Measurements from ENCODE around the gene CYFIP1.

Gene CYFIP1

DNA sequence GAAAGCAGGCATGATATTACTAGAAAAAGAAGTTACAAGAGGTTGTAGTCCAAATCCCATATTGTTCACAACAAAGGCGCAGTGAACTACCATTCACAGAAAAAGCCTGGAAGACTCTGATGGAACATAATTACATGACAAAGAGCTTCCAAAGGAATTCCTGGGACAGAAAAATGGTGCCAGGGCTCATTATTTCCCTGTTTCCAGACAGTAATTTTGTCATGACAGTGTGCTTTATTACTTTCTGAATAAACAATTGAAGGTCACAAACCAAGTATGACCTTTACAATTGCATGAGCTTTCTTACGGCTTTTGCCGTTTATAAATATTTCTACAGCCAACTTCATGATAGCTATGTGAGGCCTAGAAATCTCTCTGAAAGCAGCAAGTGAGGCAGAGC, 61.0 kb downstream of the CYFIP1 start:
- DNase-seq: no peak
- H3K4me1 ChIP-seq: no peaks in the 10 kb centered on the region
- H3K9me3 ChIP-seq: no peaks in the 10 kb centered on the region
- TF ChIP-seq, protein P1, sequence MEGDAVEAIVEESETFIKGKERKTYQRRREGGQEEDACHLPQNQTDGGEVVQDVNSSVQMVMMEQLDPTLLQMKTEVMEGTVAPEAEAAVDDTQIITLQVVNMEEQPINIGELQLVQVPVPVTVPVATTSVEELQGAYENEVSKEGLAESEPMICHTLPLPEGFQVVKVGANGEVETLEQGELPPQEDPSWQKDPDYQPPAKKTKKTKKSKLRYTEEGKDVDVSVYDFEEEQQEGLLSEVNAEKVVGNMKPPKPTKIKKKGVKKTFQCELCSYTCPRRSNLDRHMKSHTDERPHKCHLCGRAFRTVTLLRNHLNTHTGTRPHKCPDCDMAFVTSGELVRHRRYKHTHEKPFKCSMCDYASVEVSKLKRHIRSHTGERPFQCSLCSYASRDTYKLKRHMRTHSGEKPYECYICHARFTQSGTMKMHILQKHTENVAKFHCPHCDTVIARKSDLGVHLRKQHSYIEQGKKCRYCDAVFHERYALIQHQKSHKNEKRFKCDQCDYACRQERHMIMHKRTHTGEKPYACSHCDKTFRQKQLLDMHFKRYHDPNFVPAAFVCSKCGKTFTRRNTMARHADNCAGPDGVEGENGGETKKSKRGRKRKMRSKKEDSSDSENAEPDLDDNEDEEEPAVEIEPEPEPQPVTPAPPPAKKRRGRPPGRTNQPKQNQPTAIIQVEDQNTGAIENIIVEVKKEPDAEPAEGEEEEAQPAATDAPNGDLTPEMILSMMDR (IDR thresholded peaks at IDR 0.05): no peak
- intact Hi-C loops (cut with DNase I; ENCODE audit: low total_unique reads): no loop called here
- no peak overlapping the region for H3K27ac ChIP-seq
- H3K27me3 ChIP-seq: no peaks in the 10 kb centered on the region
- peaks cover 43 to 82% (median 65%) of the 10 kb centered on the region in 3 donors for H3K36me3 ChIP-seq
- H3K4me3 ChIP-seq: no peak overlapping the region

DNA sequence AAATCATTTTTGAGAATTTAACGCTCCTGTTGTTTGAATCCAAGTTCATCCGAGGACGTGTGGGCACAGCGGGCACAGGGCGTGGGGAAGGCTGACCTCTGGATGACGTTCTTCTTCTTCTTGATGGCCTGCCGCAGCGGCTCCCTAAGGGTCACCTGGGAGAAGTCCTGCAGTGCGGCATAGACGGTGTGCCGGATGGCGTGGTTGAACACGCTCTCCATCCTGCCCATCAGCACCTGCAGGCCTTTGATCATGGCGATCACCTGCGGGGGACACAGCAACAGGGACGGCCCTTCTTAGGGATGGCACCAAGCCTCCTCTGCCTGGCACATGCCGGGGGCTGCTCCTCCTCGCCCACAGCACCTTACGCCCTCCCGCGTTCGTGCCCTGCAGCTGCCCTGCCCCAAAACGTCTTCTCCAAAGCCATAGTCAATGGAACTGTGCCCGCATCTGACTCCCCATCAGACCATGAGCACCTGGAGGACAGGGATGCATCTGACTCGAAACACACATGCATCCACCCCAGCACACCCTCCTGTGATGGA, 61.5 kb downstream of the CYFIP1 start:
- Histone ChIP-seq H3K9me3 (no peaks in the 10 kb centered on the region), H3K4me1 (no peaks in the 10 kb centered on the region), H3K4me3 (no peak overlapping the region), H3K36me3 (peaks cover 46 to 82% (median 70%) of the 10 kb centered on the region in 3 donors), H3K27ac (no peak overlapping the region), H3K27me3 (no peaks in the 10 kb centered on the region)
- intact Hi-C loops (cut with DNase I; ENCODE audit: low total_unique reads): no loop called here
- no peak for DNase-seq
- TF ChIP-seq, protein P1 (IDR thresholded peaks at IDR 0.05): no peak

DNA sequence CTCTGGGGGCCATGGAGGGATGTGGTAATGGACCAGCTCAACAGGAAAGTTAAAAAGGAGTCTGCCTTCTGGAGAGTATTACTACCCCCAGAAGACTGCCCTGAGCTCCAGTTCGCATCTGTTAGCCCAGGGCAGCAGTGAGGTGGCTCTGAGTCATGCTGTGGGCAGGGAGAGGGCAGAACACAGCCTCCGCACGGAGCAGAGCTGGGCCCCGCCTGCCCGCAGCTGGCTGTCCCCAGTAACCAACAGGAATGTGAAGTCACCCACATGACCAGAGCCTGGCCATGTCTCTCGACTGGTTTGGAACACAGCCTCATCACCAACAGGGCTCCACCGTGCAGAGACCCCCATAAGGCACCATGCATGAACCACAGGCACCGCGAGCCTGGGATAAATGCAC, 62.1 kb downstream of the CYFIP1 start:
- Histone ChIP-seq H3K4me3 (no peak overlapping the region), H3K36me3 (peaks cover 46 to 80% (median 73%) of the 10 kb centered on the region in 3 donors), H3K27ac (no peak overlapping the region), H3K4me1 (no peaks in the 10 kb centered on the region), H3K9me3 (no peaks in the 10 kb centered on the region), H3K27me3 (no peaks in the 10 kb centered on the region)
- TF ChIP-seq, protein P1 (IDR thresholded peaks at IDR 0.05): no peak
- DNase-seq: no peak
- intact Hi-C loops (cut with DNase I; ENCODE audit: low total_unique reads): no loop called here

- no peak for DNase-seq
- TF ChIP-seq, protein P1 (IDR thresholded peaks at IDR 0.05): no peak
- Histone ChIP-seq H3K27ac (no peak overlapping the region), H3K4me1 (no peaks in the 10 kb centered on the region), H3K36me3 (peaks cover 51 to 80% (median 76%) of the 10 kb centered on the region in 3 donors), H3K9me3 (no peaks in the 10 kb centered on the region), H3K27me3 (no peaks in the 10 kb centered on the region), H3K4me3 (no peak overlapping the region)
- intact Hi-C loops (cut with DNase I; ENCODE audit: low total_unique reads): no loop called here
These were observed 62.6 kb downstream of the CYFIP1 start for GRCh38 chr15:22917556-22917955.

GRCh38 chr15:22916606-22917350, 63.4 kb downstream of the CYFIP1 start:
- no peak for DNase-seq
- H3K27ac ChIP-seq: no peak overlapping the region
- peaks cover 59 to 80% (median 76%) of the 10 kb centered on the region in 3 donors for H3K36me3 ChIP-seq
- no peaks in the 10 kb centered on the region for H3K9me3 ChIP-seq
- no peaks in the 10 kb centered on the region for H3K27me3 ChIP-seq
- intact Hi-C loops (cut with DNase I; ENCODE audit: low total_unique reads): no loop called here
- TF ChIP-seq, protein P1 (IDR thresholded peaks at IDR 0.05): no peak
- no peak overlapping the region for H3K4me3 ChIP-seq
- H3K4me1 ChIP-seq: no peaks in the 10 kb centered on the region
